ENCODE data around the gene PLCL1. TPM values are rescaled to one million over a fixed set of nuclear protein-coding genes. Genes with fewer than 3 reads are reported as not detected.

PLCL1 gene
- total RNA-seq, 1 donor from 2014 or later, result 13.6 TPM

DNA sequence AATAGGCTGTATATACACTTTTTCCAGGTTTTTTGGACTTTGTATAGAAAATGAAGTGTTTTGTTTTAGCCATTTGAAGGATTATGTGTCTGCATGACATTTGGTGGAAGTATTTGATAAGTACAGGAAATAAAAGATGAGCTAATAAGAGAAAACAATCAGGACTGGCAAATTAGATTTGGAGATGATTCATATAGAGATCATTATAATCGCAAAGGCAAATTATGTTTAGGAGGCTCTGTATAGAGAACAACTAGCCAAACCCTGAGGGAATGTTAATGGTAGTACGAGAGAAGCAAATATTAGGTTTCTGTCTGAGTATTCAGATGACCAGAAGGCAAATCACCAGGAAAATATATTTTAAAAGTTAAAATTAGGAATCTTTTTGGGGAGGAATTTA is 41.7 kb downstream of the PLCL1 start:
- no peak overlapping the region for H3K4me3 Mint-ChIP-seq (ENCODE audit: unreplicated experiment)
- no peaks in the 10 kb centered on the region for H3K9me3 Mint-ChIP-seq (ENCODE audit: unreplicated experiment)
- peaks cover 26% of the 10 kb centered on the region for H3K4me1 Mint-ChIP-seq (ENCODE audit: unreplicated experiment)
- H3K27me3 Mint-ChIP-seq (ENCODE audit: unreplicated experiment), result peaks cover 4% of the 10 kb centered on the region
- no peak overlapping the region for H3K27ac Mint-ChIP-seq (ENCODE audit: unreplicated experiment)
- H3K36me3 Mint-ChIP-seq (ENCODE audit: low read depth, unreplicated experiment), result no peaks in the 10 kb centered on the region
- TF ChIP-seq, protein P1, sequence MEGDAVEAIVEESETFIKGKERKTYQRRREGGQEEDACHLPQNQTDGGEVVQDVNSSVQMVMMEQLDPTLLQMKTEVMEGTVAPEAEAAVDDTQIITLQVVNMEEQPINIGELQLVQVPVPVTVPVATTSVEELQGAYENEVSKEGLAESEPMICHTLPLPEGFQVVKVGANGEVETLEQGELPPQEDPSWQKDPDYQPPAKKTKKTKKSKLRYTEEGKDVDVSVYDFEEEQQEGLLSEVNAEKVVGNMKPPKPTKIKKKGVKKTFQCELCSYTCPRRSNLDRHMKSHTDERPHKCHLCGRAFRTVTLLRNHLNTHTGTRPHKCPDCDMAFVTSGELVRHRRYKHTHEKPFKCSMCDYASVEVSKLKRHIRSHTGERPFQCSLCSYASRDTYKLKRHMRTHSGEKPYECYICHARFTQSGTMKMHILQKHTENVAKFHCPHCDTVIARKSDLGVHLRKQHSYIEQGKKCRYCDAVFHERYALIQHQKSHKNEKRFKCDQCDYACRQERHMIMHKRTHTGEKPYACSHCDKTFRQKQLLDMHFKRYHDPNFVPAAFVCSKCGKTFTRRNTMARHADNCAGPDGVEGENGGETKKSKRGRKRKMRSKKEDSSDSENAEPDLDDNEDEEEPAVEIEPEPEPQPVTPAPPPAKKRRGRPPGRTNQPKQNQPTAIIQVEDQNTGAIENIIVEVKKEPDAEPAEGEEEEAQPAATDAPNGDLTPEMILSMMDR (IDR thresholded peaks at IDR 0.05; ENCODE audit: unreplicated experiment), result no peak
- no peak for DNase-seq (ENCODE audit: low spot score)

DNA sequence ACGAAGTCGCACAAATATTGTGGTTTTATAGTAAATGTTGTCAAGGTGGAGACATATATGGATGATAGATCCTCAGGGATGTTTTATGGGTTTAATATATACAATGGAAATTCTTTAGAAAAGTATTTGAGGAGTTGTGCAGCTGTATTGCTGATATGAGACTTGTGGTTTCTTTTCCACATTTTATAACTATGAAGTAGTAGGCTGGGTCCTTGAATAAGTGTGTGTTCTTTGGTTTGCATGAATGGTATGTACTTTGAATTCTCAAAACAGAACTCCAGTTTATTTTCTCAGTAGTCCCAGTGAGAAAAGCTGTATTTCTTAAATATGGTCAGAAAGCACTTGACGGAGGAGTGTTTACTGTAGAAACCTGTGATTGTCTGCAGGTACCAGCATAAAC is 42.4 kb downstream of the PLCL1 start:
- Mint-ChIP-seq H3K27ac (ENCODE audit: unreplicated experiment) (no peak overlapping the region), H3K27me3 (ENCODE audit: unreplicated experiment) (peaks cover 4% of the 10 kb centered on the region)
- DNase-seq (ENCODE audit: low spot score), result no peak

DNA sequence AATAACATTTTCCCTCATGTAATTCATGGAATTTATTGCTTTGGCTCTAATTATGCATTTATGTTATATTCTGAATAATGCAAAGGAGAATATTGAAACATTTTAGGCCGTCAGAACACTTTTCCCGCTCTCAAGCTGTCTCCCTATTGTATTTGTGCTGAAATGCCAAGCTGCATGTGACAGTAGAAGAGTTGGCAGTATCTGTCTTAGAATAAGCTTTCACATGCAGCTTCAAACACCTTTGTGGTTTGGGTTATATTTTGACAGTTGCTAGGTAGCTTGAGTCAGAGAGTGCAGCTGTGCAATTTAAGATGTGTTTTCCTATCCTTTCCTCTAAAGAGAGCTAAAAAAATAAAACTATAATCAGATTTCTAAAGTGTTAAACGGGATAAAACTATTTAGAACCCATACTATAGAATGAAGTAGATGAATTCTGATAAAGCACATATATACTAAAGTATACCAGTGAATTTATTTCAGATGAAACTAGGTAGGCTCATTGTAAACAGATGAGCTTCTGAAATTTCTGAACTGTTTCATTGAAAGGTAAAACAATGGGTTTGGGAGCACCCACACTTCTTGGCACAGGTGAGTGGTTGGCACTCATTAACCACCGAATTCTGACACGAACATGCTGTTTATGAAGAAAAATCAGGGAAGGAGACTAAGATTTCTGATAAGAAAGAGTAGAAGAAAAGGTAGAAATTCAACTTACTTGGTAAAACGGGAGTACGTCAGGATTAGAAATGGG is 43.4 kb downstream of the PLCL1 start:
- Mint-ChIP-seq H3K36me3 (ENCODE audit: low read depth, unreplicated experiment) (no peaks in the 10 kb centered on the region), H3K4me3 (ENCODE audit: unreplicated experiment) (no peak overlapping the region), H3K27ac (ENCODE audit: unreplicated experiment) (no peak overlapping the region), H3K9me3 (ENCODE audit: unreplicated experiment) (no peaks in the 10 kb centered on the region), H3K27me3 (ENCODE audit: unreplicated experiment) (peaks cover 4% of the 10 kb centered on the region), H3K4me1 (ENCODE audit: unreplicated experiment) (peaks cover 36% of the 10 kb centered on the region)
- no peak for DNase-seq (ENCODE audit: low spot score)
- TF ChIP-seq, protein P1 (IDR thresholded peaks at IDR 0.05; ENCODE audit: unreplicated experiment), result no peak

More for the DNA sequence above, 42.4 kb downstream of the PLCL1 start:
- Mint-ChIP-seq H3K36me3 (ENCODE audit: low read depth, unreplicated experiment) (no peaks in the 10 kb centered on the region), H3K4me1 (ENCODE audit: unreplicated experiment) (peaks cover 31% of the 10 kb centered on the region), H3K4me3 (ENCODE audit: unreplicated experiment) (no peak overlapping the region), H3K9me3 (ENCODE audit: unreplicated experiment) (no peaks in the 10 kb centered on the region)
- TF ChIP-seq, protein P1 (IDR thresholded peaks at IDR 0.05; ENCODE audit: unreplicated experiment), result no peak

DNA sequence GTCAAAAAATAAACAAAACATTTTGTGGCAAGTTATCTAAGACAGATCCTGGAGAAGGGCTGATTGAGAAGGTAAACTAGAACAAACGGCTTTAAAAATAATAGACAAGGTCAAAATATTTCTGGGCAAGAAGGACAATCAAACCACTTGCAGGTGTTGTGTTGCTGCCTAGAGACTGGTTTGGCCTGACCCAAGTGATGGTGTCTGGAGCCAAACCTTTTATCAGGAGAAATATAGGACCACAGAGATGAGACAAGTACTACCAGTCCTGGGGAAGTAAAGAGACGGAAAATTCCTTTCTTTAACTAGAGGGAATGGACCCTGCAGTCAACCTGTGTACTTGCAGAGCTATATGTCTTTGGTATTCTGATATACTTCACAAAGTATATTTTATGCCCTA is 44.2 kb downstream of the PLCL1 start:
- no peak for DNase-seq (ENCODE audit: low spot score)
- H3K36me3 Mint-ChIP-seq (ENCODE audit: low read depth, unreplicated experiment), result no peaks in the 10 kb centered on the region

More for the DNA sequence above, 44.2 kb downstream of the PLCL1 start:
- H3K4me3 Mint-ChIP-seq (ENCODE audit: unreplicated experiment), result no peak overlapping the region
- no peak overlapping the region for H3K27ac Mint-ChIP-seq (ENCODE audit: unreplicated experiment)
- H3K27me3 Mint-ChIP-seq (ENCODE audit: unreplicated experiment), result peaks cover 4% of the 10 kb centered on the region
- TF ChIP-seq, protein P1 (IDR thresholded peaks at IDR 0.05; ENCODE audit: unreplicated experiment), result no peak
- no peaks in the 10 kb centered on the region for H3K9me3 Mint-ChIP-seq (ENCODE audit: unreplicated experiment)
- peaks cover 36% of the 10 kb centered on the region for H3K4me1 Mint-ChIP-seq (ENCODE audit: unreplicated experiment)
